ENCODE data around the gene VRK3.

DNA sequence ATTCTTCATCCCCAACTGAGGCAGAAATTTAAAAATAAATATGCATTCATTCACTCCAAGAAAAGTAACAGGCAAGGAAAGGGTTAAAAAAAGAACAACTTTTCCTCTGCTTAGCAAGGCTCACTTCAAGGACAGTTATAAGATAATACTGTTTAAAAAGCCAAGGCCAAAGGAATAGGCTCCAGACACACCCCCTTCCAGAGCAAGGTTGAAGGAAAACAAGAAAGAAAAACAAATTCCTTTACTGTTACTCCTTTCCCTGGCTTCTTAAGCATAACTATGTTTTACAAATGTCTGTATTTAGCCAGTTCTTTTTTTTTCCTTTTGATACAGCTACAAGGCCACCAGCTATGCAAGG lies 72.7 kb downstream of the VRK3 start:
- TF ChIP-seq CTCF (IDR thresholded peaks at IDR 0.05) (no peak), POLR2A (IDR thresholded peaks at IDR 0.05) (no peak), POLR2AphosphoS5 (IDR thresholded peaks at IDR 0.05) (no peak)

Measured in sigmoid colon (tissue), 4 donors.